ENCODE measurements around the gene PARVB. TPM values are rescaled to one million over a fixed set of nuclear protein-coding genes. Genes with fewer than 3 reads are reported as not detected.

The PARVB gene
- total RNA-seq, 6 experiments from 2014 or later = 36.5 to 44.2 (median 38.9) TPM

GRCh38 chr22:44195189-44195871 lies 171.2 kb downstream of the PARVB start:
- Mint-ChIP-seq H3K9me3 (no peaks in the 10 kb centered on the region), H3K4me3 (no peak overlapping the region), H3K36me3 (ENCODE audit: low read depth) (no peaks in the 10 kb centered on the region), H3K4me1 (ENCODE audit: low read depth) (no peaks in the 10 kb centered on the region), H3K27ac (no peak overlapping the region), H3K27me3 (ENCODE audit: insufficient read depth) (peaks cover 28% of the 10 kb centered on the region)
- DNase-seq = no peak
- no peak for TF ChIP-seq CTCF (IDR thresholded peaks at IDR 0.05)

- DNase-seq = no peak
- Mint-ChIP-seq H3K27ac (no peak overlapping the region), H3K36me3 (ENCODE audit: low read depth) (no peaks in the 10 kb centered on the region), H3K27me3 (ENCODE audit: insufficient read depth) (peaks cover 25% of the 10 kb centered on the region), H3K4me3 (no peak overlapping the region), H3K9me3 (no peaks in the 10 kb centered on the region), H3K4me1 (ENCODE audit: low read depth) (no peaks in the 10 kb centered on the region)
- no peak for TF ChIP-seq CTCF (IDR thresholded peaks at IDR 0.05)
These were observed 172.1 kb downstream of the PARVB start for GRCh38 chr22:44196241-44196640.

DNA sequence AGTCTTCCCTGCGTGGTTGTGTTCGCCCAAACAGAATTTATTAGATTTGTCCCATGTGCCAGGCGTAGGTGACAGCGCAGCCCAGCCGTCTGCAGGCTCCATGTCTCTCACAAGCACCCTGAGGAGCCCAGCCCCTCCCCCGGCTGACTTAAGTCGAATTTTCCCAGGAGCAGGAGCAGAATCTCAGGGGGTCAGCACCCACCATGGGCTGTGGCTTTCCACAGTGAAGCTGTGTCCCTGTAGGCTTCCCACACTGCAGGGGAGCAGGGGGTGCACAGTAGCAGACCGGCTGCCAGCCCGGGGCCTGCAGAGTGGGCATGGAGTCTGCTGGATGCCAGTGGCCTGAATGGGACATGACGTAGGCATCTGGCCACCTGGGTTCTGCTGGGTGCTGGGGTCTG lies 172.6 kb downstream of the PARVB start:
- Mint-ChIP-seq H3K9me3 (no peaks in the 10 kb centered on the region), H3K27me3 (ENCODE audit: insufficient read depth) (peaks cover 25% of the 10 kb centered on the region), H3K4me1 (ENCODE audit: low read depth) (peaks cover under 1% of the 10 kb centered on the region; the same call in 1 of the 2 replicates), H3K4me3 (no peak overlapping the region), H3K27ac (no peak overlapping the region), H3K36me3 (ENCODE audit: low read depth) (no peaks in the 10 kb centered on the region)
- no peak for DNase-seq
- no peak for TF ChIP-seq CTCF (IDR thresholded peaks at IDR 0.05)

DNA sequence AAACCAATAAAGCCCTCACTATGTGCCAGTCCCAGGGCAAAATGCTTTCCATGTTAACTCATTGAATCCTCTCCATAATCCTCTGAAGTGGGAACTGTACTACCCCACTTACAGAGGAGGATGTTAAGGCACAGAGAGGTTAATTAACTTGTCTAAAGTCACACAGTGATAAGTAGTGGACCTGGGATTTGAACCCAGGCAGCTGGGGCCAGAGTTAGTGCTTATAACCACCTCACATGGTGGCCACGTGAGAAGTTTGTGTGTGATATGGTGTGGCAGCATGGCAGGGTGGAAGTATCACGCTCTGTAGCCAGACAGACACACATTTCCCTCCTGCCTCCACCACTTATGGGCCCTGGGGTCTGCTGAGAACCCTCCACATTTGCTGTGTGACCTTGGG lies 173.2 kb downstream of the PARVB start:
- no peak for TF ChIP-seq CTCF (IDR thresholded peaks at IDR 0.05)
- Mint-ChIP-seq H3K27ac (no peak overlapping the region), H3K4me1 (ENCODE audit: low read depth) (peaks cover 5% of the 10 kb centered on the region), H3K36me3 (ENCODE audit: low read depth) (no peaks in the 10 kb centered on the region), H3K27me3 (ENCODE audit: insufficient read depth) (peaks cover 25% of the 10 kb centered on the region), H3K9me3 (no peaks in the 10 kb centered on the region), H3K4me3 (no peak overlapping the region)
- no peak for DNase-seq

DNA sequence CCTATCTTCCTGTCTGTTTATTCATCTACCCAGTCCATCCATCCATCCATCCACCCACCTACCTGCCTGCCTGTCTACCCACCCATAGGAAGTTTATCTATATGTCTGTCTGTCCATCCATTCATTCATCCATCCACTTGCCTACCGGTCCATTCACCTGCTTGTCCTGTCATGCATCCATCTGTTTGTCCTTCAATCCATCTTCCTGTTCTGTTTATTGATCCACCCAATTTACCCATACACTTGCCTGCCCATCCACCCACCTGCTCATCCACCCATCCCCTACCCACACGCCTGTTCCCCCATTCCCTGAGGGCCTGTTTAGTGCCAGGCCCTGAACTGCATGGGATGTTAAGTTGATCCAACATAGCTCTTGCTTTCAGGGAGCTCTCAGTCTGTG lies 175.1 kb downstream of the PARVB start:
- DNase-seq = no peak
- Mint-ChIP-seq H3K4me3 (no peak overlapping the region), H3K36me3 (ENCODE audit: low read depth) (no peaks in the 10 kb centered on the region), H3K27ac (no peak overlapping the region), H3K9me3 (no peaks in the 10 kb centered on the region), H3K4me1 (ENCODE audit: low read depth) (peaks cover 15% of the 10 kb centered on the region), H3K27me3 (ENCODE audit: insufficient read depth) (peaks cover 28% of the 10 kb centered on the region)
- no peak for TF ChIP-seq CTCF (IDR thresholded peaks at IDR 0.05)

Measured in HFFc6 (cell line).